SK-N-SH treated with all-trans-retinoic acid at 6 μM for 48 hours (cell line): Measurements from ENCODE around the gene SRPK2.
"Not testable (repeated sequence)": the region's sequence is repeated elsewhere in the genome, so short reads cannot be mapped to it uniquely, and the experiment has no call there.

Experiments used
- ATAC-seq: fragments of 200-7000 bp; cut with Tn5 transposase; 3 replicates; pipeline ENCODE4 v1.9.1; 2020; ENCODE audit warnings: mild to moderate bottlenecking, moderate library complexity
- BACH2 ChIP-seq: fragments of 250-450 bp; sonication (Bioruptor Pico); IDR thresholded peaks from 2 replicates; pipeline ENCODE4 v1.9.0; 2021; ENCODE audit warnings: mild to moderate bottlenecking, borderline replicate concordance
- CSDC2 ChIP-seq: fragments of 250-450 bp; sonication (Bioruptor Pico); IDR thresholded peaks from 2 replicates; pipeline ENCODE4 v1.5.0; 2020; ENCODE audit warnings: mild to moderate bottlenecking, moderate library complexity
- ESRRG ChIP-seq: fragments of 250-450 bp; sonication (Bioruptor Pico); IDR thresholded peaks from 2 replicates; pipeline ENCODE4 v1.6.1; 2021; ENCODE audit warnings: mild to moderate bottlenecking
- GLIS3 ChIP-seq: fragments of 250-450 bp; sonication (Bioruptor Pico); IDR thresholded peaks from 2 replicates; pipeline ENCODE4 v1.5.0; 2020; ENCODE audit warnings: mild to moderate bottlenecking, moderate library complexity
- ISL1 ChIP-seq: fragments of 250-450 bp; sonication (Bioruptor Pico); IDR thresholded peaks from 2 replicates; pipeline ENCODE4 v2.1.2; 2022; ENCODE audit warnings: mild to moderate bottlenecking, moderate library complexity
- OSR1 ChIP-seq: fragments of 250-450 bp; sonication (Bioruptor Pico); IDR thresholded peaks from 2 replicates; pipeline ENCODE4 v1.8.0; 2022; ENCODE audit warnings: moderate library complexity, mild to moderate bottlenecking, inconsistent platforms
- PATZ1 ChIP-seq: fragments of 250-450 bp; sonication (Bioruptor Pico); IDR thresholded peaks from 2 replicates; pipeline ENCODE4 v1.8.0; 2020; ENCODE audit warnings: mild to moderate bottlenecking, moderate library complexity, borderline replicate concordance
- PPARA ChIP-seq: fragments of 250-450 bp; sonication (Bioruptor Pico); IDR thresholded peaks from 2 replicates; pipeline ENCODE4 v1.5.0; 2020; ENCODE audit warnings: mild to moderate bottlenecking, borderline replicate concordance
- SNAI2 ChIP-seq: fragments of 250-450 bp; sonication (Bioruptor Pico); IDR thresholded peaks from 2 replicates; pipeline ENCODE4 v1.5.0; 2020; ENCODE audit warnings: mild to moderate bottlenecking, moderate library complexity
- TCF4 ChIP-seq: fragments of 250-450 bp; sonication (Bioruptor Pico); IDR thresholded peaks from 2 replicates; pipeline ENCODE4 v1.8.0; 2021; ENCODE audit warnings: mild to moderate bottlenecking, moderate library complexity, borderline replicate concordance
- TOX ChIP-seq: fragments of 250-450 bp; sonication (Bioruptor Pico); IDR thresholded peaks from 2 replicates; pipeline ENCODE4 v1.8.0; 2021; ENCODE audit warnings: mild to moderate bottlenecking, moderate library complexity, borderline replicate concordance
- ZC3H10 ChIP-seq: fragments of 250-450 bp; sonication (Bioruptor Pico); IDR thresholded peaks from 2 replicates; pipeline ENCODE4 v1.5.1; 2021; ENCODE audit warnings: mild to moderate bottlenecking, moderate library complexity
- ZFP30 ChIP-seq: fragments of 450-650 bp; formaldehyde crosslinking; IDR thresholded peaks from 2 replicates; pipeline ENCODE4 v1.5.0; 2022; ENCODE audit warnings: mild to moderate bottlenecking, moderate library complexity
- ZNF565 ChIP-seq: fragments of 450-650 bp; formaldehyde crosslinking; conservative IDR thresholded peaks from 2 replicates; pipeline ENCODE4 v1.5.0; 2020; ENCODE audit warnings: low read depth, mild to moderate bottlenecking, moderate library complexity
- ZNF8 ChIP-seq: fragments of 450-650 bp; formaldehyde crosslinking; IDR thresholded peaks from 2 replicates; pipeline ENCODE4 v1.5.0; 2020; ENCODE audit warnings: mild to moderate bottlenecking, moderate library complexity
- TF ChIP-seq, protein P1 (sequence below): fragments of 250-450 bp; sonication (Bioruptor Pico); IDR thresholded peaks from 2 replicates; pipeline ENCODE4 v1.8.0; 2021; ENCODE audit warnings: low read depth, mild to moderate bottlenecking, moderate library complexity, borderline replicate concordance
- TF ChIP-seq, protein P2 (sequence below): fragments of 250-450 bp; sonication (Bioruptor Pico); IDR thresholded peaks from 2 replicates; pipeline ENCODE4 v1.5.1; 2021; ENCODE audit warnings: mild to moderate bottlenecking, moderate library complexity

SRPK2 gene

DNA sequence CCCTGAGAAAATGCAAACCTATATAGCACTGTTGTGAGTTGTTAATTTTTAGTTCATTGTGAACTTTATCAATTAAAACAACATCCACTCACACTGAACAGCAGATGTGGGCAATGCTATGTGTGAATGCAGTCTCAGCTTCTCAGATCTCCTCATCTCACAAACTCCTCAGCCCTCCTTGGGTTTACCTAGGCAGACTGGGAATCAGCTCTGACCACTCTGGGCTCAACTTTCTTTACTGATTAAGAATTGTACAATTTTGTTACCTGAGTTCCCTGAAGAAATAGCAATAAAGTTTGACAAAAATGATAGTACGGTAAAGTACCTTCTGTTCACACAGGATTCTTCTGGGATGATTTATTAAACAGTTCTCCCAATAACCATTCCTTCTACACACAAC is 124.0 kb downstream of the SRPK2 start:
- TF ChIP-seq BACH2 (CRISPR knock-in tag) (no peak), SNAI2 (CRISPR knock-in tag) (no peak), ZNF565 (no peak), ZC3H10 (CRISPR knock-in tag) (no peak), ZNF8 (CRISPR knock-in tag) (no peak), CSDC2 (no peak), ZFP30 (CRISPR knock-in tag) (no peak), TCF4 (CRISPR knock-in tag) (no peak), GLIS3 (CRISPR knock-in tag) (no peak), PPARA (CRISPR knock-in tag) (no peak), ESRRG (no peak), PATZ1 (no peak), ISL1 (CRISPR knock-in tag) (no peak), TOX (CRISPR knock-in tag) (no peak)
- TF ChIP-seq, protein P1, sequence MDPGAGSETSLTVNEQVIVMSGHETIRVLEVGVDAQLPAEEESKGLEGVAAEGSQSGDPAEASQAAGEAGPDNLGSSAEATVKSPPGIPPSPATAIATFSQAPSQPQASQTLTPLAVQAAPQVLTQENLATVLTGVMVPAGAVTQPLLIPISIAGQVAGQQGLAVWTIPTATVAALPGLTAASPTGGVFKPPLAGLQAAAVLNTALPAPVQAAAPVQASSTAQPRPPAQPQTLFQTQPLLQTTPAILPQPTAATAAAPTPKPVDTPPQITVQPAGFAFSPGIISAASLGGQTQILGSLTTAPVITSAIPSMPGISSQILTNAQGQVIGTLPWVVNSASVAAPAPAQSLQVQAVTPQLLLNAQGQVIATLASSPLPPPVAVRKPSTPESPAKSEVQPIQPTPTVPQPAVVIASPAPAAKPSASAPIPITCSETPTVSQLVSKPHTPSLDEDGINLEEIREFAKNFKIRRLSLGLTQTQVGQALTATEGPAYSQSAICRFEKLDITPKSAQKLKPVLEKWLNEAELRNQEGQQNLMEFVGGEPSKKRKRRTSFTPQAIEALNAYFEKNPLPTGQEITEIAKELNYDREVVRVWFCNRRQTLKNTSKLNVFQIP (CRISPR knock-in tag): no peak
- TF ChIP-seq, protein P2, sequence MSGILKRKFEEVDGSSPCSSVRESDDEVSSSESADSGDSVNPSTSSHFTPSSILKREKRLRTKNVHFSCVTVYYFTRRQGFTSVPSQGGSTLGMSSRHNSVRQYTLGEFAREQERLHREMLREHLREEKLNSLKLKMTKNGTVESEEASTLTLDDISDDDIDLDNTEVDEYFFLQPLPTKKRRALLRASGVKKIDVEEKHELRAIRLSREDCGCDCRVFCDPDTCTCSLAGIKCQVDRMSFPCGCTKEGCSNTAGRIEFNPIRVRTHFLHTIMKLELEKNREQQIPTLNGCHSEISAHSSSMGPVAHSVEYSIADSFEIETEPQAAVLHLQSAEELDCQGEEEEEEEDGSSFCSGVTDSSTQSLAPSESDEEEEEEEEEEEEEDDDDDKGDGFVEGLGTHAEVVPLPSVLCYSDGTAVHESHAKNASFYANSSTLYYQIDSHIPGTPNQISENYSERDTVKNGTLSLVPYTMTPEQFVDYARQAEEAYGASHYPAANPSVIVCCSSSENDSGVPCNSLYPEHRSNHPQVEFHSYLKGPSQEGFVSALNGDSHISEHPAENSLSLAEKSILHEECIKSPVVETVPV (CRISPR knock-in tag): no peak
- ATAC-seq: no peak

DNA sequence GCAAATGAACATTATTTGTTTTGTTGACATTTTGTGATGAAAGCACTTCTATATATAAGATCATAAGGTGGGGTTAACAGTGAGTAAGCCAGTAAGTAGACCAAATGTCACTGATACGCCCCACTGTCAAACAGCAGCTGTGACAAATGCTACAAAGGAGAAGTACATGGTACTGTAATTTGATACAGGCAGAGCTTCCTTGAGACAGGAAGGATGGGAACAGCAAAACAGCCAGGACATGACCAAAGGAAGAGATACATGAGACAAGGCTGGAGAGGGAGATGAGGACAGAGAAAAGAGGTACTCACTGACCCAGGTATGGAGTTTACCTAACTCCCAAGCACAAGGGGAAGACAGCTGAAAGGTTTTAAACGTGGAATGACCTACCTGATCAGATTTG is 127.0 kb downstream of the SRPK2 start:
- ATAC-seq: peak; percentile 60
- no peak for TF ChIP-seq ZC3H10 (CRISPR knock-in tag)
- TF ChIP-seq TCF4 (CRISPR knock-in tag): no peak
- TF ChIP-seq SNAI2 (CRISPR knock-in tag): no peak
- no peak for TF ChIP-seq ESRRG
- no peak for TF ChIP-seq OSR1 (CRISPR knock-in tag)
- TF ChIP-seq, protein P1 (CRISPR knock-in tag): no peak

- ATAC-seq: not testable (repeated sequence)
- peak; percentile 57; the same call in 1 of the 2 replicates for TF ChIP-seq ZNF8 (CRISPR knock-in tag)
Observed at GRCh38 chr7:105260201-105260871, 128.4 kb downstream of the SRPK2 start.

DNA sequence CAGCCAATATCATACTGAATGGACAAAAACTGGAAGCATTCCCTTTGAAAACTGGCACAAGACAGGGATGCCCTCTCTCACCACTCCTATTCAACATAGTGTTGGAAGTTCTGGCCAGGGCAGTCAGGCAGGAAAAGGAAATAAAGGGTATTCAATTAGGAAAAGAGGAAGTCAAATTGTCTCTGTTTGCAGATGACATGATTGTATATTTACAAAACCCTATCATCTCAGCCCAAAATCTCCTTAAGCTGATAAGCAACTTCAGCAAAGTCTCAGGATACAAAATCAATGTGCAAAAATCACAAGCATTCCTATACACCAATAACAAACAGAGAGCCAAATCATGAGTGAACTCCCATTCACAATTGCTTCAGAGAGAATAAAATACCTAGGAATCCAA is 129.8 kb downstream of the SRPK2 start:
- not testable (repeated sequence) for ATAC-seq

DNA sequence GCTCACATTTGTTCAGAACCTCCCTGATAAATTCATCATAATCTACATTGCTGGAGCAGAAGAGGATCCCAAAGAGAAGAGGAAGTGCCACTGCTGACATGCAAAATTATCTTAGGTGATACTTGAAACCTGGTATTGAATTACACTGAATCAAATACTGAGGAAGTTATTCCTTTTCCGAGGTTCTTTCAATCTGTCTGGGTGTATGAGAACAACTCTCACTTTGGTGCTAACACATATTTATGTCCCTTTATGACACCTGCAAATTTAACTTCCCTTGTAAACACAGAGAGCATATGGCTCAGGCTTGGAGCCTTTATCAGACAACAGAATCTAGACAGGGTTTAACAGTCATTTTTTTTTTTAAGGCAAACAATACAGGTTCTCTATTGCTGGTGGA is 131.4 kb downstream of the SRPK2 start:
- TF ChIP-seq, protein P1 (CRISPR knock-in tag): no peak

More for the DNA sequence above, 131.4 kb downstream of the SRPK2 start:
- peak; percentile 78 for ATAC-seq
